Lower leg skin (tissue), 3 donors: ENCODE results near the gene UTP14A.

Experiments
- POLR2A ChIP-seq, 2 donors: fragments of 450-650 bp; IDR thresholded peaks; one replicate each; pipeline ENCODE4 v1.6.1; 2016 to 2017; ENCODE audit warnings: antibody characterized with exemption in 2 of 2, mild to moderate bottlenecking in 1 of 2, moderate library complexity in 1 of 2
- TF ChIP-seq, protein P1 (sequence below), 3 donors: fragments of 450-650 bp; IDR thresholded peaks; one replicate each; pipeline ENCODE4 v1.5.1; 2016; ENCODE audit warnings: antibody characterized with exemption in 3 of 3, mild to moderate bottlenecking in 3 of 3, moderate library complexity in 2 of 3

DNA sequence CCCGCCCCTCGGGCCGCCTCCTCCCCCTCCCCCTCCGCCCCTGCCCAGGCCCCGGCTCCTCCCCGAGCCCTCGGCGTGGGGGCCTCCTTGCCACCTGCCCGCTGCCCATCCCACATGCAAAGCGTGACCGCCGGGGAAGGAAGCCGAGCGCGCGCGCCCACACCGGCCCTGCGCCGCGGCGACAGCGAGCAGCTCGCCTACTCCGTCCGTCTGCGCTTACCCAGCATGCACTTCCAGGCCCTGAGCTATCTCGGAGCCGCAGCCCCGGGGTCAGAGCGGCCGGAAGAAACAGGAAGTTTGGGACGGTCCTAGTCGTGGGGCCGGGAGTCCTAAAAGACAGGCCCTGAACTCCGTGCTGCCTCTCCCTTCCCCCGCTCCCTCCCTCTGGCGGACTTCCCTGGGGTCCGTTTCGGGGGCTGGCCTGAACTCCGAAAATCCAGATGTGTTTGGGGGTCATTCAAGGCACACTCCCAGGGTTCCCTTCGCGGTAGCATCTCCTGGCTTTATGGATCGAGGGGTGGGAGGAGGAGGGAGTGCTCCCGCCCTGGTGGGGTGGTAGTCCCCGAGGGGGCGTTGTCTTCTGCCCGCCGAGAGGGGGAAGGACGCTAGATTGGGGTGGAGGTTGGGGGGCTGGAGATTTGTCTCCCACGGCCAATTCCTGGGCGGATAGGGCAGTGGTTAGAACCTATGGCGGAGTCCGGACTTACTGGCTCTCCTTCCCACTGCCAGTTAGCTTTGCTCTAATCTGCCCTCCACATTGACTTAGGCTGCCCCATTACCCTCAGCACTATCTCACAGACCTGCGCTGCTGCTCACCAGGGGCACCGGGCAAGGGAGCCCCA, 51.5 kb downstream of the UTP14A start:
- no peak for TF ChIP-seq POLR2A (IDR thresholded peaks at IDR 0.05)
- TF ChIP-seq, protein P1, sequence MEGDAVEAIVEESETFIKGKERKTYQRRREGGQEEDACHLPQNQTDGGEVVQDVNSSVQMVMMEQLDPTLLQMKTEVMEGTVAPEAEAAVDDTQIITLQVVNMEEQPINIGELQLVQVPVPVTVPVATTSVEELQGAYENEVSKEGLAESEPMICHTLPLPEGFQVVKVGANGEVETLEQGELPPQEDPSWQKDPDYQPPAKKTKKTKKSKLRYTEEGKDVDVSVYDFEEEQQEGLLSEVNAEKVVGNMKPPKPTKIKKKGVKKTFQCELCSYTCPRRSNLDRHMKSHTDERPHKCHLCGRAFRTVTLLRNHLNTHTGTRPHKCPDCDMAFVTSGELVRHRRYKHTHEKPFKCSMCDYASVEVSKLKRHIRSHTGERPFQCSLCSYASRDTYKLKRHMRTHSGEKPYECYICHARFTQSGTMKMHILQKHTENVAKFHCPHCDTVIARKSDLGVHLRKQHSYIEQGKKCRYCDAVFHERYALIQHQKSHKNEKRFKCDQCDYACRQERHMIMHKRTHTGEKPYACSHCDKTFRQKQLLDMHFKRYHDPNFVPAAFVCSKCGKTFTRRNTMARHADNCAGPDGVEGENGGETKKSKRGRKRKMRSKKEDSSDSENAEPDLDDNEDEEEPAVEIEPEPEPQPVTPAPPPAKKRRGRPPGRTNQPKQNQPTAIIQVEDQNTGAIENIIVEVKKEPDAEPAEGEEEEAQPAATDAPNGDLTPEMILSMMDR (IDR thresholded peaks at IDR 0.05): no peak
